ENCODE data around the gene NUDT15. TPM values are rescaled to one million over a fixed set of nuclear protein-coding genes. Genes with fewer than 3 reads are reported as not detected.

Gene NUDT15
- total and polyA plus RNA-seq, 4 donors: 8.6 to 15.4 (median 10.9) TPM

DNA sequence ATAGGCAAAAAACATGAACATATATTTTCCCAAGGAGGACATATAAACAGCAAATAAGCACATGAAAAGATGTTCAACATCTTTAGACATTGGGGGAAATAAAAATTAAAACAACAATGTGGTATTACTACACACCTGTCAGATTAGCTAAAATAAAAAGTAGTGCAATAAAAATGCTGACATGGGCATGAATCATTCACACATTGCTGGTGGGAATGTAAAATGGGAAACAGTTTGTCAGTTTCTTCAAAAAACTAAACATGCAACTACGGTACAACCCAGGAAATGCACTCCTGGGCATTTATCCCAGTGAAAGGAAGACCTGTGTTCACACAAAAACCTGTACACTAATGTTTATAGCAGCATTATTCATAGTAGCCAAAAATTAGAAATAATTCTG lies 31.1 kb upstream of the NUDT15 start:
- peaks cover 0 to 5% (median 2%) of the 10 kb centered on the region in 5 donors for H3K4me1 ChIP-seq (ENCODE audit: control insufficient read depth in 5 of 5, insufficient read depth in 5 of 5, low read length in 5 of 5)
- TF ChIP-seq, protein P1, sequence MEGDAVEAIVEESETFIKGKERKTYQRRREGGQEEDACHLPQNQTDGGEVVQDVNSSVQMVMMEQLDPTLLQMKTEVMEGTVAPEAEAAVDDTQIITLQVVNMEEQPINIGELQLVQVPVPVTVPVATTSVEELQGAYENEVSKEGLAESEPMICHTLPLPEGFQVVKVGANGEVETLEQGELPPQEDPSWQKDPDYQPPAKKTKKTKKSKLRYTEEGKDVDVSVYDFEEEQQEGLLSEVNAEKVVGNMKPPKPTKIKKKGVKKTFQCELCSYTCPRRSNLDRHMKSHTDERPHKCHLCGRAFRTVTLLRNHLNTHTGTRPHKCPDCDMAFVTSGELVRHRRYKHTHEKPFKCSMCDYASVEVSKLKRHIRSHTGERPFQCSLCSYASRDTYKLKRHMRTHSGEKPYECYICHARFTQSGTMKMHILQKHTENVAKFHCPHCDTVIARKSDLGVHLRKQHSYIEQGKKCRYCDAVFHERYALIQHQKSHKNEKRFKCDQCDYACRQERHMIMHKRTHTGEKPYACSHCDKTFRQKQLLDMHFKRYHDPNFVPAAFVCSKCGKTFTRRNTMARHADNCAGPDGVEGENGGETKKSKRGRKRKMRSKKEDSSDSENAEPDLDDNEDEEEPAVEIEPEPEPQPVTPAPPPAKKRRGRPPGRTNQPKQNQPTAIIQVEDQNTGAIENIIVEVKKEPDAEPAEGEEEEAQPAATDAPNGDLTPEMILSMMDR (IDR thresholded peaks at IDR 0.05; ENCODE audit: control extremely low read depth, extremely low read depth): no peak
- 61 to 71% methylated on average over 1 of the region's 1 CpG for WGBS, 2 donors
- no peak for ATAC-seq (ENCODE audit: insufficient read depth, low FRiP score)
- H3K27me3 ChIP-seq (ENCODE audit: control insufficient read depth in 3 of 3, insufficient read depth in 3 of 3, low read length in 2 of 3): no peaks in the 10 kb centered on the region
- no peaks in the 10 kb centered on the region for H3K36me3 ChIP-seq (ENCODE audit: control insufficient read depth in 4 of 4, insufficient read depth in 4 of 4, low read length in 4 of 4)
- no peak overlapping the region for H3K4me3 ChIP-seq
- H3K9ac ChIP-seq (ENCODE audit: insufficient read depth in 1 of 2, low read length in 2 of 2): no peak overlapping the region
- H3K27ac ChIP-seq (ENCODE audit: low read depth in 1 of 2, low read length in 1 of 2): no peak overlapping the region
- no peaks in the 10 kb centered on the region for H3K9me3 ChIP-seq (ENCODE audit: control insufficient read depth in 4 of 4, insufficient read depth in 3 of 4, low read length in 3 of 4)
- DNase-seq: no peak

DNA sequence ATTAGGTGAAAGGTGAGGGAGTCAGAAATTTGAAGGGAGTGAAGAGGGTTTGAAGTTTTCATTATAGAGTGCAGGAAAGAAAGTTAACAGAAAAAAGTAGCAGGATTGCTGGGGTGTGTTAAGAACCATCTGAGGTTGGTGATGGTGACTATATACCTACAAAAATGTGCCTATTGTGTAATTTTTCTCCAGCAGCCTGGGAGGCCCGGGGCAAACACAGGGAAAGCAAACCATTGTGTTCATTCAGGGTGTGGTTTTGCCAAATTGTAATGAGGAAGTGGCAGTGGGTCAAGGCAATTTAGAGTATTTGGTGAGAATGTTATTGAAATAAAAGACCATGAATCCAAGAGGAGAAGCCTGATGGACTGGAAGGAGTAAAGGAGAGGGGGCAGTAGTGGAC lies 28.2 kb upstream of the NUDT15 start:
- no peak overlapping the region for H3K9ac ChIP-seq (ENCODE audit: insufficient read depth in 1 of 2, low read length in 2 of 2)
- TF ChIP-seq, protein P1 (IDR thresholded peaks at IDR 0.05; ENCODE audit: control extremely low read depth, extremely low read depth): no peak
- H3K4me3 ChIP-seq: no peak overlapping the region
- DNase-seq (no peak), ATAC-seq (ENCODE audit: insufficient read depth, low FRiP score) (no peak)
- H3K27ac ChIP-seq (ENCODE audit: low read depth in 1 of 2, low read length in 1 of 2): no peak overlapping the region
- 13 to 22% methylated on average over 1 of the region's 1 CpG for WGBS, 2 donors
- no peaks in the 10 kb centered on the region for H3K4me1 ChIP-seq (ENCODE audit: control insufficient read depth in 5 of 5, insufficient read depth in 5 of 5, low read length in 5 of 5)
- H3K36me3 ChIP-seq (ENCODE audit: control insufficient read depth in 4 of 4, insufficient read depth in 4 of 4, low read length in 4 of 4): peaks cover 0 to 6% (median 0%) of the 10 kb centered on the region in 4 donors
- H3K9me3 ChIP-seq (ENCODE audit: control insufficient read depth in 4 of 4, insufficient read depth in 3 of 4, low read length in 3 of 4): no peaks in the 10 kb centered on the region
- no peaks in the 10 kb centered on the region for H3K27me3 ChIP-seq (ENCODE audit: control insufficient read depth in 3 of 3, insufficient read depth in 3 of 3, low read length in 2 of 3)

DNA sequence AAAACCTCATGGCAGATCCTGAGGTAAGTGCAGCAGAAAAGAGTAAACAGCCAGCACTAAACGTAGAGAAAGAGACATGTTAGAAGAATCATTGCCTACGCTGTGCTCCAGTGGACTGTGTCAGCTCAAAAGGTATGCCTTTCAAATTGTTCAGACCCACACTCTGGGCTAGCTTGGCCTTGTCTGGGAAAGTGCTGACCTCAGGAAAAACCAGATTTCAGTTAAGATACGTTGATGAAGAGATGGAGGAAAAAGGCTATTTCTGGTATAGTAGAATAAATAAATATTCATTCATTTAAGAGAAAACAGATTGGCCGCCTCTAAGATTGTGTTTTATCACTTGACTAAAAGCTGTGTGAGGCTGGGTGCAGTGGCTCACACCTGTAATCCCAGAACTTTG lies 26.8 kb upstream of the NUDT15 start:
- H3K4me1 ChIP-seq (ENCODE audit: control insufficient read depth in 5 of 5, insufficient read depth in 5 of 5, low read length in 5 of 5): no peaks in the 10 kb centered on the region
- H3K9ac ChIP-seq (ENCODE audit: insufficient read depth in 1 of 2, low read length in 2 of 2): no peak overlapping the region
- H3K4me3 ChIP-seq: no peak overlapping the region
- TF ChIP-seq, protein P1 (IDR thresholded peaks at IDR 0.05; ENCODE audit: control extremely low read depth, extremely low read depth): no peak
- ATAC-seq (ENCODE audit: insufficient read depth, low FRiP score) (no peak), DNase-seq (no peak)
- H3K27ac ChIP-seq (ENCODE audit: low read depth in 1 of 2, low read length in 1 of 2): no peak overlapping the region
- peaks cover 0 to 6% (median 0%) of the 10 kb centered on the region in 4 donors for H3K36me3 ChIP-seq (ENCODE audit: control insufficient read depth in 4 of 4, insufficient read depth in 4 of 4, low read length in 4 of 4)
- no peaks in the 10 kb centered on the region for H3K27me3 ChIP-seq (ENCODE audit: control insufficient read depth in 3 of 3, insufficient read depth in 3 of 3, low read length in 2 of 3)
- H3K9me3 ChIP-seq (ENCODE audit: control insufficient read depth in 4 of 4, insufficient read depth in 3 of 4, low read length in 3 of 4): no peaks in the 10 kb centered on the region
- 71 to 72% methylated on average over 4 of the region's 4 CpGs for WGBS, 2 donors

DNA sequence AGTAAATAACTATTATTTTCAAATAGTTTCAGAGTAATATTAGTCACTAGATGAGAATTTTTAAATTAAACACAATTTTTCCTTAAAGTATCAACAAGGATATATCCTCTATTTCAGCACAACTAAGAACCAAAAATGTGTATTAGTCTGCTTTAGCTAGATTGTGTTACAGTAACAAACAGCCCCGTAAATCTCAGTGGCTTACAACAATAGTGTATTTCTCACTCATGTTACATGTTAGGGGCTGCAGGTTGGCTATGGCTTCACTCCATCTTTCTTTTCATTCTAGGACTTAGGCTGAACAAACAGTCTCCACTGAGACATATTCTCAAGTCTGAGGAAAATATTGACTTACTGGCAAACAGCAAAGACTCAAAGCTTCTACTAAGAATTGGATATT lies 24.9 kb upstream of the NUDT15 start:
- no peak for DNase-seq
- TF ChIP-seq, protein P1 (IDR thresholded peaks at IDR 0.05; ENCODE audit: control extremely low read depth, extremely low read depth): no peak
- Histone ChIP-seq H3K27me3 (ENCODE audit: control insufficient read depth in 3 of 3, insufficient read depth in 3 of 3, low read length in 2 of 3) (no peaks in the 10 kb centered on the region), H3K9ac (ENCODE audit: insufficient read depth in 1 of 2, low read length in 2 of 2) (no peak overlapping the region), H3K9me3 (ENCODE audit: control insufficient read depth in 4 of 4, insufficient read depth in 3 of 4, low read length in 3 of 4) (no peaks in the 10 kb centered on the region), H3K27ac (ENCODE audit: low read depth in 1 of 2, low read length in 1 of 2) (no peak overlapping the region), H3K4me1 (ENCODE audit: control insufficient read depth in 5 of 5, insufficient read depth in 5 of 5, low read length in 5 of 5) (no peaks in the 10 kb centered on the region), H3K36me3 (ENCODE audit: control insufficient read depth in 4 of 4, insufficient read depth in 4 of 4, low read length in 4 of 4) (peaks cover 0 to 6% (median 0%) of the 10 kb centered on the region in 4 donors), H3K4me3 (no peak overlapping the region)
- 94 to 100% methylated on average over 1 of the region's 1 CpG for WGBS, 2 donors
- ATAC-seq (ENCODE audit: insufficient read depth, low FRiP score): no peak
